HepG2 (cell line): ENCODE results near the gene GRID1.

Experiments
- EP300 ChIP-seq, 3 experiments: sonication (generic) in 1 of 3; formaldehyde crosslinking in 1 of 3; IDR thresholded peaks; 2 replicates each; pipeline versions ENCODE4 v1.5.1 to v1.6.1; 2011 to 2020; ENCODE audit warnings: low read depth in 2 of 3, low read length in 2 of 3, borderline replicate concordance in 1 of 3, improper control_type of control experiment in 1 of 3, mild to moderate bottlenecking in 1 of 3, missing genetic modification reagents in 1 of 3, moderate library complexity in 1 of 3
- HIVEP1 ChIP-seq: sonication (generic); formaldehyde crosslinking; IDR thresholded peaks from 2 replicates; pipeline ENCODE4 v1.4.0; 2020; ENCODE audit warnings: mild to moderate bottlenecking, missing genetic modification reagents
- JUNB ChIP-seq: sonication (generic); formaldehyde crosslinking; IDR thresholded peaks from 2 replicates; pipeline ENCODE4 v1.8.0; 2022; ENCODE audit warnings: missing genetic modification reagents, mild to moderate bottlenecking, borderline replicate concordance
- PHF8 ChIP-seq: sonication (generic); formaldehyde crosslinking; IDR thresholded peaks from 2 replicates; pipeline ENCODE4 v1.5.0; 2020; ENCODE audit warnings: missing genetic modification reagents
- POLR2AphosphoS5 ChIP-seq: IDR thresholded peaks from 2 replicates; pipeline ENCODE4 v1.6.1; 2012; ENCODE audit warnings: low read depth, low read length
- SRF ChIP-seq: IDR thresholded peaks from 2 replicates; pipeline ENCODE4 v1.6.1; 2011; ENCODE audit warnings: mild to moderate bottlenecking, low read depth, low read length, moderate library complexity
- ZFX ChIP-seq: sonication (generic); formaldehyde crosslinking; IDR thresholded peaks from 2 replicates; pipeline ENCODE4 v1.4.0; 2020; ENCODE audit warnings: mild to moderate bottlenecking, low read depth, missing genetic modification reagents, moderate library complexity
- ZMYM2 ChIP-seq: sonication (generic); formaldehyde crosslinking; IDR thresholded peaks from 2 replicates; pipeline ENCODE4 v1.8.0; 2022; ENCODE audit warnings: mild to moderate bottlenecking, missing genetic modification reagents
- TF ChIP-seq, protein P1 (sequence below): sonication (generic); formaldehyde crosslinking; IDR thresholded peaks from 2 replicates; pipeline ENCODE4 v1.5.0; 2020; ENCODE audit warnings: mild to moderate bottlenecking, missing genetic modification reagents, moderate library complexity
- TF ChIP-seq, protein P2 (sequence below): sonication (generic); formaldehyde crosslinking; IDR thresholded peaks from 2 replicates; pipeline ENCODE4 v1.8.0; 2022; ENCODE audit warnings: mild to moderate bottlenecking, missing genetic modification reagents

GRCh38 chr10:86293396-86293791 lies 73.2 kb downstream of the GRID1 start:
- TF ChIP-seq PHF8 (no peak), SRF (no peak), POLR2AphosphoS5 (no peak), ZMYM2 (CRISPR knock-in tag) (no peak), EP300 (IDR thresholded peaks at IDR 0.05; ENCODE audit: low read depth in 2 of 2, low read length in 2 of 2) (no peak), EP300 (CRISPR knock-in tag; IDR thresholded peaks at IDR 0.05; ENCODE audit: borderline replicate concordance) (no peak), HIVEP1 (no peak), ZFX (CRISPR knock-in tag) (no peak), JUNB (CRISPR knock-in tag) (no peak)
- TF ChIP-seq, protein P1, sequence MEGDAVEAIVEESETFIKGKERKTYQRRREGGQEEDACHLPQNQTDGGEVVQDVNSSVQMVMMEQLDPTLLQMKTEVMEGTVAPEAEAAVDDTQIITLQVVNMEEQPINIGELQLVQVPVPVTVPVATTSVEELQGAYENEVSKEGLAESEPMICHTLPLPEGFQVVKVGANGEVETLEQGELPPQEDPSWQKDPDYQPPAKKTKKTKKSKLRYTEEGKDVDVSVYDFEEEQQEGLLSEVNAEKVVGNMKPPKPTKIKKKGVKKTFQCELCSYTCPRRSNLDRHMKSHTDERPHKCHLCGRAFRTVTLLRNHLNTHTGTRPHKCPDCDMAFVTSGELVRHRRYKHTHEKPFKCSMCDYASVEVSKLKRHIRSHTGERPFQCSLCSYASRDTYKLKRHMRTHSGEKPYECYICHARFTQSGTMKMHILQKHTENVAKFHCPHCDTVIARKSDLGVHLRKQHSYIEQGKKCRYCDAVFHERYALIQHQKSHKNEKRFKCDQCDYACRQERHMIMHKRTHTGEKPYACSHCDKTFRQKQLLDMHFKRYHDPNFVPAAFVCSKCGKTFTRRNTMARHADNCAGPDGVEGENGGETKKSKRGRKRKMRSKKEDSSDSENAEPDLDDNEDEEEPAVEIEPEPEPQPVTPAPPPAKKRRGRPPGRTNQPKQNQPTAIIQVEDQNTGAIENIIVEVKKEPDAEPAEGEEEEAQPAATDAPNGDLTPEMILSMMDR (CRISPR knock-in tag): no peak
- TF ChIP-seq, protein P2, sequence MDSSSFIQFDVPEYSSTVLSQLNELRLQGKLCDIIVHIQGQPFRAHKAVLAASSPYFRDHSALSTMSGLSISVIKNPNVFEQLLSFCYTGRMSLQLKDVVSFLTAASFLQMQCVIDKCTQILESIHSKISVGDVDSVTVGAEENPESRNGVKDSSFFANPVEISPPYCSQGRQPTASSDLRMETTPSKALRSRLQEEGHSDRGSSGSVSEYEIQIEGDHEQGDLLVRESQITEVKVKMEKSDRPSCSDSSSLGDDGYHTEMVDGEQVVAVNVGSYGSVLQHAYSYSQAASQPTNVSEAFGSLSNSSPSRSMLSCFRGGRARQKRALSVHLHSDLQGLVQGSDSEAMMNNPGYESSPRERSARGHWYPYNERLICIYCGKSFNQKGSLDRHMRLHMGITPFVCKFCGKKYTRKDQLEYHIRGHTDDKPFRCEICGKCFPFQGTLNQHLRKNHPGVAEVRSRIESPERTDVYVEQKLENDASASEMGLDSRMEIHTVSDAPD: no peak
